Smooth muscle cell of the brain vasculature (primary cell): ENCODE data around the gene AK9.
"Not testable (repeated sequence)": the region's sequence is repeated elsewhere in the genome, so short reads cannot be mapped to it uniquely, and the experiment has no call there.

Experiments
- DNase-seq: peaks from one replicate; pipeline ENCODE4 v3.0.0-alpha.2; 2012; ENCODE audit warnings: low read depth, low spot score

The AK9 gene

GRCh38 chr6:109482905-109483734 lies 207.9 kb downstream of the AK9 start, which contains the start of gene ZBTB24:
TSS of gene ZBTB24 (minus strand) at chr6:109483219. CDS start at chr6:109482026, 1,193 bp downstream.
- DNase-seq = peak; percentile 62

GRCh38 chr6:109480993-109481480 lies 210.0 kb downstream of the AK9 start:
- DNase-seq = no peak

GRCh38 chr6:109478841-109479624 lies 212.0 kb downstream of the AK9 start:
- DNase-seq = no peak

GRCh38 chr6:109478222-109478805 lies 212.7 kb downstream of the AK9 start:
- no peak for DNase-seq

GRCh38 chr6:109477725-109478124 lies 213.3 kb downstream of the AK9 start:
- no peak for DNase-seq

GRCh38 chr6:109477184-109477583 lies 213.8 kb downstream of the AK9 start:
- DNase-seq = no peak

GRCh38 chr6:109475625-109476024 lies 215.4 kb downstream of the AK9 start:
- DNase-seq = no peak

GRCh38 chr6:109474995-109475394 lies 216.0 kb downstream of the AK9 start:
- no peak for DNase-seq

GRCh38 chr6:109473120-109473519 lies 217.9 kb downstream of the AK9 start:
- DNase-seq = no peak

GRCh38 chr6:109472132-109472995 lies 218.6 kb downstream of the AK9 start:
- DNase-seq = no peak

- no peak for DNase-seq
Measured at GRCh38 chr6:109471105-109471810, 219.7 kb downstream of the AK9 start.

- no peak for DNase-seq
Measured at GRCh38 chr6:109469591-109470189, 221.3 kb downstream of the AK9 start.

GRCh38 chr6:109467696-109468095 lies 223.3 kb downstream of the AK9 start:
- DNase-seq = no peak

- no peak for DNase-seq
Measured at GRCh38 chr6:109466212-109466923, 224.6 kb downstream of the AK9 start.

- no peak for DNase-seq
Measured at GRCh38 chr6:109465772-109466171, 225.2 kb downstream of the AK9 start.

GRCh38 chr6:109461733-109462526 lies 229.1 kb downstream of the AK9 start:
- no peak for DNase-seq

GRCh38 chr6:109461205-109461604 lies 229.8 kb downstream of the AK9 start:
- DNase-seq = not testable (repeated sequence)

- no peak for DNase-seq
Measured at GRCh38 chr6:109460161-109460829, 230.7 kb downstream of the AK9 start.
